PC-9 (cell line): ENCODE results near the gene GPC1. TPM values are rescaled to one million over a fixed set of nuclear protein-coding genes. Genes with fewer than 3 reads are reported as not detected.

Experiments
- BruUV-seq: library from RNA; stranded (reverse); fragments of 400-500 nt; replicated peaks from 2 replicates; lab custom pipeline; 2021; lab: Mats Ljungman, UMichigan
- CTCF ChIA-PET: fragments of 300-600 bp; sonication (Branson Sonifier 250); formaldehyde crosslinking; loops from one replicate; lab custom pipeline; 2022; ENCODE audit warnings: antibody characterized with exemption; lab: Charles Lee
- POLR2A ChIA-PET: fragments of 300-600 bp; sonication (Branson Sonifier 250); formaldehyde crosslinking; loops from one replicate; lab custom pipeline; 2022; ENCODE audit warnings: antibody characterized with exemption; ENCODE audit not compliant: unreplicated experiment; lab: Charles Lee
- DNase-seq, 2 experiments: peaks; one replicate each; pipeline versions ENCODE4 v3.0.0 to v3.0.0-alpha.2; 2015 to 2022; ENCODE audit warnings: mixed read lengths in 1 of 2
- H2AFZ ChIP-seq: fragments of 200-600 bp; sonication (generic); 2 replicates; pipeline ENCODE4 v1.8.1; 2017; ENCODE audit warnings: antibody characterized with exemption
- H3F3A ChIP-seq: fragments of 200-600 bp; sonication (generic); 2 replicates; pipeline ENCODE4 v1.8.1; 2017; ENCODE audit warnings: antibody characterized with exemption, mild to moderate bottlenecking, low read depth; ENCODE audit not compliant: insufficient read depth
- H3K27ac ChIP-seq: fragments of 200-600 bp; sonication (generic); 2 replicates; pipeline ENCODE4 v1.6.1; 2016; ENCODE audit warnings: mixed run types
- H3K27me3 ChIP-seq: fragments of 200-600 bp; sonication (generic); 2 replicates; pipeline ENCODE4 v1.6.1; 2016; ENCODE audit warnings: low read depth, mixed run types; ENCODE audit not compliant: insufficient read depth
- H3K36me3 ChIP-seq: fragments of 200-600 bp; sonication (generic); 2 replicates; pipeline ENCODE4 v1.6.1; 2016; ENCODE audit warnings: low read depth, mixed run types
- H3K4me1 ChIP-seq: fragments of 200-600 bp; sonication (generic); replicated peaks from 2 replicates; pipeline ENCODE4 v1.6.1; 2016; ENCODE audit warnings: mixed run types; ENCODE audit not compliant: insufficient read depth
- H3K4me2 ChIP-seq: fragments of 200-600 bp; sonication (generic); 2 replicates; pipeline ENCODE4 v1.6.1; 2017; ENCODE audit warnings: mixed run types
- H3K4me3 ChIP-seq: fragments of 200-600 bp; sonication (generic); 2 replicates; pipeline ENCODE4 v1.6.1; 2016; ENCODE audit warnings: mixed run types
- H3K79me2 ChIP-seq: fragments of 200-600 bp; sonication (generic); 2 replicates; pipeline ENCODE4 v1.6.1; 2017; ENCODE audit warnings: low read depth, mixed run types
- H3K9me2 ChIP-seq: fragments of 200-600 bp; sonication (generic); 2 replicates; pipeline ENCODE4 v1.8.1; 2017; ENCODE audit warnings: mild to moderate bottlenecking; ENCODE audit not compliant: insufficient read depth
- H3K9me3 ChIP-seq: fragments of 200-600 bp; sonication (generic); 2 replicates; pipeline ENCODE4 v1.8.1; 2016; ENCODE audit warnings: low read depth; ENCODE audit not compliant: insufficient read depth
- H4K20me1 ChIP-seq: fragments of 200-600 bp; sonication (generic); 2 replicates; pipeline ENCODE4 v1.8.1; 2017; ENCODE audit not compliant: insufficient read depth
- EZH2 ChIP-seq: fragments of 200-600 bp; sonication (generic); IDR thresholded peaks from 2 replicates; pipeline ENCODE4 v1.8.0; 2017; ENCODE audit warnings: antibody characterized with exemption, low read depth
- intact Hi-C: fragments of 100-400 bp; cut with micrococcal nuclease; formaldehyde crosslinking; loops from one replicate; pipeline ENCODE4 v1.10.0; 2022; ENCODE audit not compliant: unreplicated experiment
- total RNA-seq: library from RNA; stranded (reverse); gene quantifications from 2 replicates; pipeline ENCODE4 v1.2.3, GENCODE V29; 2021
- TF ChIP-seq, protein P1 (sequence below): fragments of 200-600 bp; sonication (generic); conservative IDR thresholded peaks from 2 replicates; pipeline ENCODE4 v1.6.1; 2017; ENCODE audit warnings: mixed run types, antibody characterized with exemption, mild to moderate bottlenecking, moderate library complexity

Gene GPC1
- total RNA-seq, 1 experiment from 2014 or later: 302 TPM

DNA sequence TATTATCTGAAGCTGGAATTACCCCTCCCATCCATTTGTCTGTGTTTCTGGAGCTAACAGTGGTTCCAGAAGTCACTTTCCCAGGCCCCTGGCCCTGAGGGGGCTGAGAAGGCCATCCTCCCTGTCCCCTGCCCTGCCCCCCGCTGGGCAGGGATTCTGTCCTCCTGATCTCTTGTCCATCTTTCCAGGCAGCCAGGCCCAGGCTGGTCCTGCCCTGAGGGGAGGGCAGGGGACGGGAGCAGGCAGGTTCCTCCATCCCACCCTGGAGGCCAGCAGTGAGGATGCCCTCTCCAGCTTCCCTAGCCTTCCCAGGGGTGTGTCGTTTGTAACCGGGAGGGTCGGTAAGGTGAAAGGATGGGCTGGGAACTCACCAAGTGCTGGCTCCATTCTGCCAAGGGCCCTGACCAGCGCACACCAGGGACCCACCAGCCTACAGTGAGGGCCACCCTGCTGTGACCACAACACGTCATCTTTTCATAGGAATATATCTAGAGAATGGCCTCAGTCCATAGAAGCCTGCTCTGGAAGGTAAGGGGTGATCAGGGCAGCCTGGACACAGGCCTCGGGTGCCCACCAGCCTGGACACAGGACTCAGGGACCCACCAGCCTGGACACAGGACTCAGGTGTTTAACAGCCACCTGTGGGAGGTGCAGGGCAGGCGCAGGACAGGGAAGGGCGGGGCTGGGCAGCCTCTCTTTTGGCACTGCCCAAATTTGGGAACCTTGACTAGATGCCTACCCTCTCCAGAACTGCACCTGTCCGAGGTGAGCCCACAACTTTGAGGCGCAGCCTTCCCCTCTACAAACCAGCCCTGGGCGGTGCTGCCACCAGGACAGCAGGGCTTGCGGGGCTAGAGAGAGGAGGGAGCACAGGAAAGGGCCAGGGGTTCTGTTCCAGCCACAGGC is 35.8 kb upstream of the GPC1 start:
- no peak for DNase-seq
- no peak overlapping the region for H3K4me2 ChIP-seq
- ChIA-PET POLR2A (no interaction called here), CTCF (no interaction called here)
- H4K20me1 ChIP-seq: no peaks in the 10 kb centered on the region
- no peaks in the 10 kb centered on the region for H3K79me2 ChIP-seq
- H3K9me2 ChIP-seq: no peaks in the 10 kb centered on the region
- TF ChIP-seq, protein P1, sequence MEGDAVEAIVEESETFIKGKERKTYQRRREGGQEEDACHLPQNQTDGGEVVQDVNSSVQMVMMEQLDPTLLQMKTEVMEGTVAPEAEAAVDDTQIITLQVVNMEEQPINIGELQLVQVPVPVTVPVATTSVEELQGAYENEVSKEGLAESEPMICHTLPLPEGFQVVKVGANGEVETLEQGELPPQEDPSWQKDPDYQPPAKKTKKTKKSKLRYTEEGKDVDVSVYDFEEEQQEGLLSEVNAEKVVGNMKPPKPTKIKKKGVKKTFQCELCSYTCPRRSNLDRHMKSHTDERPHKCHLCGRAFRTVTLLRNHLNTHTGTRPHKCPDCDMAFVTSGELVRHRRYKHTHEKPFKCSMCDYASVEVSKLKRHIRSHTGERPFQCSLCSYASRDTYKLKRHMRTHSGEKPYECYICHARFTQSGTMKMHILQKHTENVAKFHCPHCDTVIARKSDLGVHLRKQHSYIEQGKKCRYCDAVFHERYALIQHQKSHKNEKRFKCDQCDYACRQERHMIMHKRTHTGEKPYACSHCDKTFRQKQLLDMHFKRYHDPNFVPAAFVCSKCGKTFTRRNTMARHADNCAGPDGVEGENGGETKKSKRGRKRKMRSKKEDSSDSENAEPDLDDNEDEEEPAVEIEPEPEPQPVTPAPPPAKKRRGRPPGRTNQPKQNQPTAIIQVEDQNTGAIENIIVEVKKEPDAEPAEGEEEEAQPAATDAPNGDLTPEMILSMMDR: no peak
- no peak for TF ChIP-seq EZH2
- peaks cover 5% of the 10 kb centered on the region; the same call in 1 of the 2 replicates for H3K27me3 ChIP-seq
- H3K4me1 ChIP-seq: no peaks in the 10 kb centered on the region
- H3K36me3 ChIP-seq: no peaks in the 10 kb centered on the region
- H2AFZ ChIP-seq: no peak overlapping the region
- no peaks in the 10 kb centered on the region for H3F3A ChIP-seq
- BruUV-seq: no TSS peak
- H3K4me3 ChIP-seq: no peak overlapping the region
- intact Hi-C loops: no loop called here
- H3K27ac ChIP-seq: no peak overlapping the region
- no peaks in the 10 kb centered on the region for H3K9me3 ChIP-seq

DNA sequence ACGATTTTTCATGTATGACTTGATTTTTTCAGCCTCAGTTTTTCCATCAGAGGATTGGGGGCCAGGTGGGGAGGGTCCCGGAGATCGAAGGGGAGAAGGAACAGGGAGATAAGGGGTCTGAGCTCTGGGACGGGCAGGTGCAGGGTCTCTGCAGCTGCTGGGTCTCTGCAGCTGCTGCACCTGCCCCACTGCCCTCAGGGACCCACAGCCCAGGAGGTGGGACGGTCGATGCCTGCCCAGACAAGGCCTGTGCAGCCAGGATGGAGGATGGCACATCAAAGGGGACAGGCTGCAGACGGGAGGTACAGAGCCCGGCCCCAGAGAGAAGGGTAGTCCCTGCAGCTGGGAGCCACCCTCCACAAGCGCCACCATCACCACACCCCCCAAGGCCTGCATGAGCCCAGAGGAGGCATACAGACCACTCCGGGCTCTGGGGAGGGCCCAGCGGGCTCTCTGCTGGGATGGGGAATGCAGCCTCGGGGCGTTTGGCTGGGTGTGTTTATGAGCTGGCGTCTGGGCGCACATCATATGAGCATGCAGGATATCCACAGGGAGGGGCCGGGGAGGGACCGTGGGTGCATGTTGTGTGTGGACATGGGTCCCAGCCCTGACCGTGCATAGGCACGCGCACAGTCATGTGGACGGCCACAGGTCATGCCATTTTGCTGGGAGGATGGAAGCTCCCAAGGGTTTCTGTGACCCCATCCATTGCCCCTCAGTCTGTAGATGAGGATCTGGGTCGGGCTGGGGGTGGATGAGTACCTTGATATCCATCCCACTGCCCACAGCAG is 34.9 kb upstream of the GPC1 start:
- no peak for DNase-seq
- intact Hi-C loops: no loop called here
- Histone ChIP-seq H3K36me3 (no peaks in the 10 kb centered on the region), H3K79me2 (no peaks in the 10 kb centered on the region), H3K27me3 (peaks cover 5% of the 10 kb centered on the region; the same call in 1 of the 2 replicates), H3K9me3 (no peaks in the 10 kb centered on the region), H3K4me3 (no peak overlapping the region), H4K20me1 (no peaks in the 10 kb centered on the region), H3K9me2 (no peaks in the 10 kb centered on the region), H3K4me2 (no peak overlapping the region), H3K27ac (no peak overlapping the region), H2AFZ (no peak overlapping the region), H3K4me1 (no peaks in the 10 kb centered on the region), H3F3A (no peaks in the 10 kb centered on the region)
- TF ChIP-seq, protein P1: no peak
- TF ChIP-seq EZH2: no peak
- POLR2A ChIA-PET: no interaction called here
- no TSS peak for BruUV-seq
- CTCF ChIA-PET: no interaction called here

DNA sequence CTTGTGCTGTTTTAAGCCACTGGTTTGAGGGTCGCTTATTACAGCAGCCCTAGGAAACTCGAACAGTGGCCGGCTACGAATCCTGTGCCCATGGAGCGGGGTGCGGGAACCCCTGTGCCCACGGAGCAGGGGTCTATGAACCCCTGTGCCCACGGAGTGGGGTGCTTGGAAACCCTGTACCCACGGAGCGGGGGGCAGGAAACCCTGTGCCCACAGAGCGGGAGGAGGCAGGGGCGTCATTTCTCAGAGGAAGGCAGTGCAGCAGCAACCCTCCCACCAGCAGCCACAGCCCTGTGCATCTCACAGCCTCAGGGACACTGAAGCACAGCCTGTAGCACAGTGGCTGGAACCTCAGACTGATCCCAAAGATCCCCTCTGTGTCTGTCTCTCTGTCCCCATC is 34.2 kb upstream of the GPC1 start:
- intact Hi-C loops: no loop called here
- Histone ChIP-seq H3K9me3 (no peaks in the 10 kb centered on the region), H3K79me2 (no peaks in the 10 kb centered on the region), H3K9me2 (no peaks in the 10 kb centered on the region), H3K27me3 (peaks cover 5% of the 10 kb centered on the region; the same call in 1 of the 2 replicates), H3K27ac (no peak overlapping the region), H3K36me3 (no peaks in the 10 kb centered on the region), H3F3A (no peaks in the 10 kb centered on the region), H2AFZ (no peak overlapping the region), H3K4me3 (no peak overlapping the region), H3K4me1 (no peaks in the 10 kb centered on the region), H3K4me2 (no peak overlapping the region), H4K20me1 (no peaks in the 10 kb centered on the region)
- BruUV-seq: no TSS peak
- ChIA-PET POLR2A (no interaction called here), CTCF (no interaction called here)
- TF ChIP-seq, protein P1: no peak
- no peak for TF ChIP-seq EZH2
- no peak for DNase-seq
